Measurements from ENCODE around the gene MTMR6.

The MTMR6 gene

DNA sequence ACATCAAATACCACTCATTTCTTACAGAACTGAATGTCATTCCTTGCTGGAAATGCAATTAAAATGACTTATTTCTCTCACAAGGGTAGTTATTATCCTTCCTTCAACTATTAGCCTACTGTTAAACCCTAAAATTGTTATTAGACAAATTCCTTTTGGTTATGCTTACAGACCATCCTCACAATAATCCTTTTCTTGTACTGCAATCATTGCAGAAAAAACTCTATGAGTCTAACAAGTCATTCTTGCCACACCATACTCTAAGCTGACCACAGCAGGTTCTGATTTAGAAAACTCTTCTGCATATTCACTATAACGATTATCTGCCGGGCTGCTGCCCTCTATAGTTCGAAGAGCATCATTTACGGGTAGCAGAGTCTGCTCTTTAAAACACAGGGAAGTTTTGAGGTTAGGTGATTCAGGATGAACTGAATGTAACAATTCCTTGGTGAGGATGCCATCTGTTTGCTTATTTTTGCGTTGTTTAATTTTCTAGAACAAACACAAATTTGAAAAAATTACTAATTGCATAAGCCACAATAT lies 38.2 kb downstream of the MTMR6 start:
- TF ChIP-seq EGR1 (IDR thresholded peaks at IDR 0.05) (no peak), TEAD4 (IDR thresholded peaks at IDR 0.05) (no peak), FOXM1 (IDR thresholded peaks at IDR 0.05; ENCODE audit: borderline replicate concordance, low read depth) (no peak), TAF1 (IDR thresholded peaks at IDR 0.05; ENCODE audit: low read depth) (no peak), NFIC (IDR thresholded peaks at IDR 0.05) (no peak), EP300 (IDR thresholded peaks at IDR 0.05; ENCODE audit: borderline replicate concordance) (no peak), YY1 (IDR thresholded peaks at IDR 0.05; ENCODE audit: low read depth) (no peak), CREB1 (IDR thresholded peaks at IDR 0.05; ENCODE audit: low read depth) (no peak), RAD21 (IDR thresholded peaks at IDR 0.05; ENCODE audit: low read depth) (no peak)
- TF ChIP-seq, protein P1, sequence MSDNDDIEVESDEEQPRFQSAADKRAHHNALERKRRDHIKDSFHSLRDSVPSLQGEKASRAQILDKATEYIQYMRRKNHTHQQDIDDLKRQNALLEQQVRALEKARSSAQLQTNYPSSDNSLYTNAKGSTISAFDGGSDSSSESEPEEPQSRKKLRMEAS (IDR thresholded peaks at IDR 0.05): no peak
- TF ChIP-seq, protein P2, sequence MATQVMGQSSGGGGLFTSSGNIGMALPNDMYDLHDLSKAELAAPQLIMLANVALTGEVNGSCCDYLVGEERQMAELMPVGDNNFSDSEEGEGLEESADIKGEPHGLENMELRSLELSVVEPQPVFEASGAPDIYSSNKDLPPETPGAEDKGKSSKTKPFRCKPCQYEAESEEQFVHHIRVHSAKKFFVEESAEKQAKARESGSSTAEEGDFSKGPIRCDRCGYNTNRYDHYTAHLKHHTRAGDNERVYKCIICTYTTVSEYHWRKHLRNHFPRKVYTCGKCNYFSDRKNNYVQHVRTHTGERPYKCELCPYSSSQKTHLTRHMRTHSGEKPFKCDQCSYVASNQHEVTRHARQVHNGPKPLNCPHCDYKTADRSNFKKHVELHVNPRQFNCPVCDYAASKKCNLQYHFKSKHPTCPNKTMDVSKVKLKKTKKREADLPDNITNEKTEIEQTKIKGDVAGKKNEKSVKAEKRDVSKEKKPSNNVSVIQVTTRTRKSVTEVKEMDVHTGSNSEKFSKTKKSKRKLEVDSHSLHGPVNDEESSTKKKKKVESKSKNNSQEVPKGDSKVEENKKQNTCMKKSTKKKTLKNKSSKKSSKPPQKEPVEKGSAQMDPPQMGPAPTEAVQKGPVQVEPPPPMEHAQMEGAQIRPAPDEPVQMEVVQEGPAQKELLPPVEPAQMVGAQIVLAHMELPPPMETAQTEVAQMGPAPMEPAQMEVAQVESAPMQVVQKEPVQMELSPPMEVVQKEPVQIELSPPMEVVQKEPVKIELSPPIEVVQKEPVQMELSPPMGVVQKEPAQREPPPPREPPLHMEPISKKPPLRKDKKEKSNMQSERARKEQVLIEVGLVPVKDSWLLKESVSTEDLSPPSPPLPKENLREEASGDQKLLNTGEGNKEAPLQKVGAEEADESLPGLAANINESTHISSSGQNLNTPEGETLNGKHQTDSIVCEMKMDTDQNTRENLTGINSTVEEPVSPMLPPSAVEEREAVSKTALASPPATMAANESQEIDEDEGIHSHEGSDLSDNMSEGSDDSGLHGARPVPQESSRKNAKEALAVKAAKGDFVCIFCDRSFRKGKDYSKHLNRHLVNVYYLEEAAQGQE (IDR thresholded peaks at IDR 0.05; ENCODE audit: low read depth): no peak

DNA sequence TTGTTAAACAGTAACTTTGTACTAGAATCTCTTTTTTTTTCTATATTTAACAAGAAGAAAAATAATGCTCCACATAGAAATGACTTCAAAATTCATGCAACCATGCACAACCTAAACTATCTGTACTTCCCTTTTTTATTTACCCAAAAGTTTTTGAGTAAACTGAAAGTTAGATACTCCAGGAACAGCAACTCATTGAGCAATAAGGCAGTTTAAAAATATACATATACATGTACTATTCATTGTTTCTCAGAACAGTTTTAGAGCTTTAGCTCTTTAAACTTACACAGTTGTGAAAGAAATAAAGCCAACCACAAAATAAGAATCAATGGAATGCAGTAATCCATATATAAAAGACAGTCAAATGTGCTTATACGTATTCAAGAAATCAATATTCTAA lies 39.2 kb downstream of the MTMR6 start:
- no peak for TF ChIP-seq RAD21 (IDR thresholded peaks at IDR 0.05; ENCODE audit: low read depth)
- no peak for TF ChIP-seq TAF1 (IDR thresholded peaks at IDR 0.05; ENCODE audit: low read depth)
- TF ChIP-seq EGR1 (IDR thresholded peaks at IDR 0.05): no peak
- no peak for TF ChIP-seq FOXM1 (IDR thresholded peaks at IDR 0.05; ENCODE audit: borderline replicate concordance, low read depth)
- TF ChIP-seq, protein P3, sequence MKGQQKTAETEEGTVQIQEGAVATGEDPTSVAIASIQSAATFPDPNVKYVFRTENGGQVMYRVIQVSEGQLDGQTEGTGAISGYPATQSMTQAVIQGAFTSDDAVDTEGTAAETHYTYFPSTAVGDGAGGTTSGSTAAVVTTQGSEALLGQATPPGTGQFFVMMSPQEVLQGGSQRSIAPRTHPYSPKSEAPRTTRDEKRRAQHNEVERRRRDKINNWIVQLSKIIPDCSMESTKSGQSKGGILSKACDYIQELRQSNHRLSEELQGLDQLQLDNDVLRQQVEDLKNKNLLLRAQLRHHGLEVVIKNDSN (IDR thresholded peaks at IDR 0.05): no peak
- TF ChIP-seq, protein P2 (IDR thresholded peaks at IDR 0.05; ENCODE audit: low read depth): no peak
- no peak for TF ChIP-seq CREB1 (IDR thresholded peaks at IDR 0.05; ENCODE audit: low read depth)
- TF ChIP-seq ZBTB7A (IDR thresholded peaks at IDR 0.05; ENCODE audit: low read depth): no peak

DNA sequence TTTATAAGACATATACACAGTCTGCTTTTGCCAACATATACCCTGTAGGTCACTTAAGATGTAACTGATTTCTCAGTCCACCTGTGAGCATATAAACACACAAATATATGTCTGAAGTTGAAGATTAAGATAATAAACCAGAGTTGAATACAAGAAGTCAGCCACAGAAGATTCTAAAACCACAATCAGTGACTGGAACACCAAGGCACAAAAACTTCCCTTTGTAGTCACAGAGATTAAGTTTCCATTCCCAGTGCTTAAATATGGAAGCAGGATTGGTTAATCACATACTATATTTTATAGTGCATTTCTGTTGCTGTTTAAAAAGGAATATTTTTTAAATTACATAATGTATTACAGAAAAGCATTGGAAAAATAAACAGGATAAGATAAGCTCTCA lies 39.9 kb downstream of the MTMR6 start:
- TF ChIP-seq CREB1 (IDR thresholded peaks at IDR 0.05; ENCODE audit: low read depth) (no peak), ZBTB7A (IDR thresholded peaks at IDR 0.05; ENCODE audit: low read depth) (no peak), TCF12 (IDR thresholded peaks at IDR 0.05; ENCODE audit: low read depth) (no peak), EGR1 (IDR thresholded peaks at IDR 0.05) (no peak), CEBPB (IDR thresholded peaks at IDR 0.05) (no peak), TEAD4 (IDR thresholded peaks at IDR 0.05) (no peak), TAF1 (IDR thresholded peaks at IDR 0.05; ENCODE audit: low read depth) (no peak)
- TF ChIP-seq, protein P2 (IDR thresholded peaks at IDR 0.05; ENCODE audit: low read depth): no peak
- TF ChIP-seq, protein P1 (IDR thresholded peaks at IDR 0.05): no peak

DNA sequence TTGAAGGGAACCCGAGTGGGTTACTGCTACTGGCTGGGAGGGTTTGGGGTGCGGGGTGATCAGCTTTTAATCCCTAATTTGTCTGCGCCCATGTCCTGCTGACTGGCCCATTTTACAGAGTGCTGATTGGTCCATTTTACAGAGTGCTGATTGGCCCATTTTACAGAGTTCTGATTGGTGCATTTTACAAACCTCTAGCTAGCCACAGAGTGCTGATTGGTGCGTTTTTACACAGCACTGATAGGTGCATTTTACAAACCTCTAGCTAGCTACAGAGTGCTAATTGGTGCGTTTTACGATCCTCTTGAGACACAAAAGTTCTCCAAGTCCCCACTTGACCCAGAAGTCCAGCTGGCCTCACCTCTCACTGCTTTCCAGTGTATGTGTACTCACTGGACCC lies 43.2 kb downstream of the MTMR6 start:
- no peak for TF ChIP-seq EP300 (IDR thresholded peaks at IDR 0.05; ENCODE audit: borderline replicate concordance)

DNA sequence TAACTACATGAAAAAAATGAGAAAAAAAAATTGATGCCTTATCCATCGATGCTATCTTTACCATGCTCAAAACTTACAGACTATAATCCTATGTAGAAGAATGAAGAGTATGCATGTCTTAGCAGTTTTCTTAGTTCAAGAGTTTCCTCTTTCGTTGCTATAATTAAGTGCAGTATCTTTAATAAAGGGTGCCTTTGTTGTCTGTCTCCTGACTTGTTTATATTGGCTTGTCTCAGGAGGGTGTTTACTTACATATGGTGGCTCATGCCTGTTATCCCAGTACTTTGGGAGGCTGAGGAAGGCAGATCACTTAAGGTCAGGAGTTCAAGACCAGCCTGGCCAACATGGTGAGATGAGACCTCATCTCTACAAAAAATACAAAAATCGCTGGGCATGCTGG lies 44.3 kb downstream of the MTMR6 start:
- TF ChIP-seq, protein P3 (IDR thresholded peaks at IDR 0.05): no peak
- TF ChIP-seq ZBTB7A (IDR thresholded peaks at IDR 0.05; ENCODE audit: low read depth) (no peak), NFIC (IDR thresholded peaks at IDR 0.05) (no peak), CEBPB (IDR thresholded peaks at IDR 0.05) (no peak), TEAD4 (IDR thresholded peaks at IDR 0.05) (no peak), FOXM1 (IDR thresholded peaks at IDR 0.05; ENCODE audit: borderline replicate concordance, low read depth) (no peak), YY1 (IDR thresholded peaks at IDR 0.05; ENCODE audit: low read depth) (no peak), TAF1 (IDR thresholded peaks at IDR 0.05; ENCODE audit: low read depth) (no peak), TCF12 (IDR thresholded peaks at IDR 0.05; ENCODE audit: low read depth) (no peak)
